CD14-positive monocyte (primary cell): ENCODE measurements around the gene PGRMC1. TPM values are rescaled to one million over a fixed set of nuclear protein-coding genes. Genes with fewer than 3 reads are reported as not detected.

Experiments used
- DNase-seq, 3 donors: peaks; one replicate each; pipeline ENCODE4 v3.0.0-alpha.2; 2011 to 2022
- H2AFZ ChIP-seq: 2 replicates; pipeline ENCODE4 v1.6.0; 2012; ENCODE audit warnings: mild to moderate bottlenecking, low read depth, low read length, inconsistent platforms; ENCODE audit not compliant: insufficient read depth, poor library complexity, severe bottlenecking
- H3K27ac ChIP-seq, 2 donors: 1 replicate in 1 of 2; 2 replicates in 1 of 2; pipeline ENCODE4 v1.5.1; 2012 to 2013; ENCODE audit warnings: low read length in 2 of 2, control low read depth in 1 of 2, inconsistent platforms in 1 of 2, low read depth in 1 of 2, mild to moderate bottlenecking in 1 of 2
- H3K27me3 ChIP-seq, 2 donors: one replicate each; pipeline versions ENCODE4 v1.6.0 to v1.6.1; 2011 to 2013; ENCODE audit warnings: low read length in 2 of 2; ENCODE audit not compliant: control insufficient read depth in 2 of 2, insufficient read depth in 2 of 2
- H3K36me3 ChIP-seq, 2 donors: replicated peaks in 1 of 2; 1 replicate in 1 of 2; 2 replicates in 1 of 2; pipeline versions ENCODE4 v1.5.1 to v1.6.1; 2012 to 2013; ENCODE audit warnings: low read length in 2 of 2, control low read depth in 1 of 2, inconsistent platforms in 1 of 2, mild to moderate bottlenecking in 1 of 2; ENCODE audit not compliant: insufficient read depth in 2 of 2, control insufficient read depth in 1 of 2
- H3K4me1 ChIP-seq, 2 donors: 1 replicate in 1 of 2; 2 replicates in 1 of 2; pipeline versions ENCODE4 v1.5.1 to v1.6.1; 2012 to 2013; ENCODE audit warnings: low read length in 2 of 2, control low read depth in 1 of 2, inconsistent platforms in 1 of 2, mild to moderate bottlenecking in 1 of 2, moderate library complexity in 1 of 2; ENCODE audit not compliant: insufficient read depth in 2 of 2, control insufficient read depth in 1 of 2
- H3K4me2 ChIP-seq: replicated peaks from 2 replicates; pipeline ENCODE3; 2012; ENCODE audit warnings: low read length, moderate library complexity, mild to moderate bottlenecking; ENCODE audit not compliant: poor library complexity, severe bottlenecking; ENCODE audit errors: extremely low read depth
- H3K4me3 ChIP-seq, 3 experiments: fragments of 200-600 bp in 1 of 3; sonication (generic) in 1 of 3; replicated peaks in 1 of 3; 1 replicate in 2 of 3; 2 replicates in 1 of 3; pipeline ENCODE4 v1.5.1; 2011 to 2013; ENCODE audit warnings: low read length in 3 of 3, mild to moderate bottlenecking in 3 of 3, control low read depth in 2 of 3, low read depth in 2 of 3, inconsistent platforms in 1 of 3, moderate library complexity in 1 of 3
- H3K79me2 ChIP-seq: 2 replicates; pipeline ENCODE4 v1.6.0; 2012; ENCODE audit warnings: mild to moderate bottlenecking, control low read depth, inconsistent platforms, low read length, moderate library complexity; ENCODE audit not compliant: insufficient read depth
- H3K9ac ChIP-seq: 2 replicates; pipeline ENCODE4 v1.6.0; 2017; ENCODE audit warnings: low read length, mild to moderate bottlenecking; ENCODE audit not compliant: insufficient read depth, poor library complexity, severe bottlenecking
- H3K9me3 ChIP-seq, 2 donors: replicated peaks in 1 of 2; 1 replicate in 1 of 2; 2 replicates in 1 of 2; pipeline versions ENCODE4 v1.5.1 to v1.6.1; 2012 to 2013; ENCODE audit warnings: low read length in 2 of 2, control low read depth in 1 of 2; ENCODE audit not compliant: control insufficient read depth in 1 of 2, insufficient read depth in 1 of 2
- H4K20me1 ChIP-seq: 2 replicates; pipeline ENCODE4 v1.6.0; 2012; ENCODE audit warnings: mild to moderate bottlenecking, low read length, control low read depth, moderate library complexity; ENCODE audit not compliant: insufficient read depth
- H3K27ac Mint-ChIP-seq, 7 donors: one replicate each; pipeline ENCODE4 v1.8.0; 2020; ENCODE audit warnings: mild to moderate bottlenecking in 7 of 7, mixed read lengths in 7 of 7, moderate library complexity in 6 of 7, inconsistent platforms in 2 of 7
- H3K27me3 Mint-ChIP-seq, 3 donors: one replicate each; pipeline ENCODE4 v1.8.0; 2021 to 2022; ENCODE audit warnings: low read depth in 3 of 3, mild to moderate bottlenecking in 3 of 3, mixed read lengths in 3 of 3, moderate library complexity in 3 of 3, inconsistent platforms in 1 of 3
- H3K36me3 Mint-ChIP-seq, 2 donors: one replicate each; pipeline ENCODE4 v1.8.0; 2020; ENCODE audit warnings: mixed read lengths in 2 of 2, inconsistent platforms in 1 of 2, mild to moderate bottlenecking in 1 of 2
- H3K4me1 Mint-ChIP-seq: one replicate; pipeline ENCODE4 v1.8.0; 2020; ENCODE audit warnings: mild to moderate bottlenecking, mixed read lengths
- H3K4me3 Mint-ChIP-seq, 2 donors: one replicate each; pipeline ENCODE4 v1.8.0; 2020; ENCODE audit warnings: mild to moderate bottlenecking in 2 of 2, mixed read lengths in 2 of 2, moderate library complexity in 1 of 2
- H3K9me3 Mint-ChIP-seq, 7 donors: one replicate each; pipeline ENCODE4 v1.8.0; 2020 to 2022; ENCODE audit warnings: mixed read lengths in 7 of 7, mild to moderate bottlenecking in 6 of 7, moderate library complexity in 6 of 7, inconsistent platforms in 2 of 7
- CTCF ChIP-seq: fragments of 200-600 bp; IDR thresholded peaks from one replicate; pipeline ENCODE4 v1.8.0; 2022; ENCODE audit warnings: antibody characterized with exemption, mild to moderate bottlenecking
- WGBS: methylation state at CpG from one replicate; pipeline ENCODE4 v1.1.5; 2013; ENCODE audit warnings: missing lambda C conversion rate; ENCODE audit not compliant: insufficient coverage; 5-methylcytosine and 5-hydroxymethylcytosine counted together
- intact Hi-C, 2 donors: fragments of 100-400 bp; cut with micrococcal nuclease; formaldehyde crosslinking; loops; one replicate each; pipeline versions ENCODE4 v1.15.0 to v1.15.1; 2023
- polyA plus RNA-seq, 3 donors: library from polyadenylated mRNA; depleted of rRNA in 1 of 3; unstranded in 2 of 3; stranded (reverse) in 1 of 3; fragments of 300-500 nt in 2 of 3; fragments of >200 nt in 1 of 3; fragmentation: Illumina TruSeq in 2 of 3; gene quantifications; 1 replicate in 2 of 3; 2 replicates in 1 of 3; pipeline ENCODE4 v1.2.3, GENCODE V29; 2012 to 2021

PGRMC1 gene
- polyA plus RNA-seq, 3 donors, result 13.8 to 43.6 (median 39.4) TPM

GRCh38 chrX:119189595-119189994, 46.5 kb upstream of the PGRMC1 start:
- peaks cover 0 to 4% (median 3%) of the 10 kb centered on the region in 3 donors for H3K27me3 Mint-ChIP-seq
- H3K9me3 ChIP-seq, result no peaks in the 10 kb centered on the region
- H3K9ac ChIP-seq, result no peak overlapping the region
- no peak overlapping the region for H3K4me3 ChIP-seq
- no peaks in the 10 kb centered on the region for H3K4me1 ChIP-seq
- no peak overlapping the region for H3K27ac Mint-ChIP-seq
- TF ChIP-seq CTCF, result no peak
- no CpG with 5 or more reads among the region's 4 CpGs for WGBS
- H3K9me3 Mint-ChIP-seq, result peaks cover 0 to 4% (median 0%) of the 10 kb centered on the region in 7 donors
- H3K4me3 Mint-ChIP-seq, result no peak overlapping the region
- no peak for DNase-seq
- no peaks in the 10 kb centered on the region for H3K27me3 ChIP-seq
- H3K4me2 ChIP-seq, result no peak overlapping the region
- H4K20me1 ChIP-seq, result no peaks in the 10 kb centered on the region
- H3K4me1 Mint-ChIP-seq, result no peaks in the 10 kb centered on the region
- H2AFZ ChIP-seq, result no peak overlapping the region
- no peak overlapping the region for H3K27ac ChIP-seq
- no peaks in the 10 kb centered on the region for H3K36me3 ChIP-seq
- intact Hi-C loops, result no loop called here
- no peaks in the 10 kb centered on the region for H3K79me2 ChIP-seq
- H3K36me3 Mint-ChIP-seq, result no peaks in the 10 kb centered on the region

- Mint-ChIP-seq H3K4me3 (no peak overlapping the region), H3K27me3 (peaks cover 2 to 4% (median 3%) of the 10 kb centered on the region in 3 donors), H3K9me3 (peaks cover 0 to 4% (median 0%) of the 10 kb centered on the region in 7 donors), H3K36me3 (no peaks in the 10 kb centered on the region), H3K4me1 (no peaks in the 10 kb centered on the region), H3K27ac (no peak overlapping the region)
- DNase-seq, result no peak
- Histone ChIP-seq H4K20me1 (no peaks in the 10 kb centered on the region), H3K27ac (no peak overlapping the region), H3K36me3 (no peaks in the 10 kb centered on the region), H3K4me3 (no peak overlapping the region), H3K79me2 (no peaks in the 10 kb centered on the region), H3K27me3 (no peaks in the 10 kb centered on the region), H3K9ac (no peak overlapping the region), H2AFZ (no peak overlapping the region), H3K9me3 (no peaks in the 10 kb centered on the region), H3K4me1 (no peaks in the 10 kb centered on the region), H3K4me2 (no peak overlapping the region)
- intact Hi-C loops, result no loop called here
- WGBS, result 95% methylated on average over 3 of the region's 4 CpGs
- TF ChIP-seq CTCF, result no peak
These were observed 45.9 kb upstream of the PGRMC1 start for GRCh38 chrX:119190091-119190681.
